ENCODE results near the gene CCDC33.

- TF ChIP-seq CTCF (IDR thresholded peaks at IDR 0.05; ENCODE audit: low read depth, low read length) (no peak), EZH2phosphoT487 (IDR thresholded peaks at IDR 0.05; ENCODE audit: low read depth) (no peak)
Observed at GRCh38 chr15:74205582-74205947, 30.6 kb upstream of the CCDC33 start.

Measured in OCI-LY3 (cell line).